HG02571 (cell line): ENCODE results near the gene TMC2.

ENCODE experiments used
- ATAC-seq: cut with Tn5 transposase; IDR thresholded peaks from one replicate; pipeline ENCODE4 v1.9.1; 2021; ENCODE audit warnings: mild to moderate bottlenecking, moderate library complexity; ENCODE audit not compliant: unreplicated experiment

The TMC2 gene

GRCh38 chr20:2619961-2620595 lies 83.7 kb downstream of the TMC2 start:
- no peak for ATAC-seq

GRCh38 chr20:2624190-2624589 lies 87.8 kb downstream of the TMC2 start:
- no peak for ATAC-seq

GRCh38 chr20:2625062-2625461 lies 88.7 kb downstream of the TMC2 start:
- no peak for ATAC-seq

- no peak for ATAC-seq
These were observed 90.6 kb downstream of the TMC2 start for GRCh38 chr20:2626853-2627541.

- ATAC-seq: no peak
These were observed 94.9 kb downstream of the TMC2 start for GRCh38 chr20:2631228-2631627.

GRCh38 chr20:2633381-2633780 lies 97.0 kb downstream of the TMC2 start:
- ATAC-seq: no peak

- no peak for ATAC-seq
These were observed 100.9 kb downstream of the TMC2 start for GRCh38 chr20:2637246-2637645.

GRCh38 chr20:2640260-2640659 lies 103.9 kb downstream of the TMC2 start:
- ATAC-seq: no peak

GRCh38 chr20:2640899-2641298 lies 104.5 kb downstream of the TMC2 start:
- ATAC-seq: no peak

GRCh38 chr20:2643708-2644107 lies 107.3 kb downstream of the TMC2 start:
- no peak for ATAC-seq

GRCh38 chr20:2651772-2652723 lies 115.7 kb downstream of the TMC2 start, which contains the start of gene NOP56:
TSS of gene NOP56 (plus strand) at chr20:2652632. CDS start at chr20:2652661, 29 bp downstream.
- peak; percentile 85 for ATAC-seq

GRCh38 chr20:2652724-2653555 lies 116.6 kb downstream of the TMC2 start:
- ATAC-seq: peak; percentile 38

GRCh38 chr20:2653556-2654383 lies 117.4 kb downstream of the TMC2 start:
- ATAC-seq: no peak

- no peak for ATAC-seq
These were observed 118.0 kb downstream of the TMC2 start for GRCh38 chr20:2654384-2654822.

- no peak for ATAC-seq
These were observed 118.5 kb downstream of the TMC2 start for GRCh38 chr20:2654831-2655230.

GRCh38 chr20:2655331-2656116 lies 119.2 kb downstream of the TMC2 start:
- ATAC-seq: no peak

- no peak for ATAC-seq
These were observed 120.2 kb downstream of the TMC2 start for GRCh38 chr20:2656471-2657117.

GRCh38 chr20:2657241-2657640 lies 120.9 kb downstream of the TMC2 start:
- no peak for ATAC-seq
